Fibroblast of skin of back (primary cell): ENCODE measurements around the gene CBY2.
"Not testable (repeated sequence)": the region's sequence is repeated elsewhere in the genome, so short reads cannot be mapped to it uniquely, and the experiment has no call there.

Experiments
- DNase-seq: peaks from one replicate; pipeline ENCODE4 v3.0.0-alpha.2; 2013

CBY2 gene

GRCh38 chr13:45748941-45749759 lies 47.0 kb downstream of the CBY2 start:
- DNase-seq, result no peak

- no peak for DNase-seq
Measured at GRCh38 chr13:45750566-45750965, 48.4 kb downstream of the CBY2 start.

- DNase-seq, result no peak
Measured at GRCh38 chr13:45751885-45752284, 49.8 kb downstream of the CBY2 start.

DNA sequence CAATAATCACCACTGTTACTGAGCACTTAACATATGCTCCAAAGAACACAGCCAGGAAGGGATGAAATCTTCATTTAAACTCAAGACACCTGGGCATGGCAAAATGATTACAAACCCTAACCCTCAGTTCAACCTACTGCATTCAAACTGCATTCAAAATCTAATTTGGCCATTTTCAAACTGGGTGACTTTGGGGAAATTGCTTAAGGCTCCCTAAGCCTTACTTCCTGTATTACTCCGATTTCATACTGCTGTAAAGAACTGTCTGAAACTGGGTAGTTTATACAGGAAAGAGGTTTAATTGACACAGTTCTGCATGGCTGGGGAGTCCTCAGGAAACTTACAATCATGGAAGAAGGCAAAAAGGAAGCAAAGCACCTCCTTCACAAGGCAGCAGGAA lies 50.4 kb downstream of the CBY2 start:
- DNase-seq, result no peak

DNA sequence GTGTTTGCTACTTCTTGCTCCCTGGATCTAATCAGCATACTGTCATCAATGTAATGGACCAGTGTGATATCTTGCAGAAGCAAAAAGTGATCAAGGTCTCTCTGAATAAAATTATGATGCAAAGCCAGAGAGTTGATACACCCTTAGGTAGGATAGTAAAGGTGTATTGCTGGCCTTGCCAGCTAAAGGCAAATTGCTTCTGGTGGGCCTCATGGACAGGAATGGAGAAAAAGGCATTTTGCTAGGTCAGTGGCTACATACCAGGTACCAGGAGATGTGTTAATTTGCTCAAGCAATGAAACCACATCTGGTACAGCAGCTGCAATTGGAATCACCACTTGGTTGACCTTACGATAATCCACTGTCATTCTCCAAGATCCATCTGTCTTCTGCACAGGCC lies 54.4 kb downstream of the CBY2 start:
- DNase-seq, result not testable (repeated sequence)

DNA sequence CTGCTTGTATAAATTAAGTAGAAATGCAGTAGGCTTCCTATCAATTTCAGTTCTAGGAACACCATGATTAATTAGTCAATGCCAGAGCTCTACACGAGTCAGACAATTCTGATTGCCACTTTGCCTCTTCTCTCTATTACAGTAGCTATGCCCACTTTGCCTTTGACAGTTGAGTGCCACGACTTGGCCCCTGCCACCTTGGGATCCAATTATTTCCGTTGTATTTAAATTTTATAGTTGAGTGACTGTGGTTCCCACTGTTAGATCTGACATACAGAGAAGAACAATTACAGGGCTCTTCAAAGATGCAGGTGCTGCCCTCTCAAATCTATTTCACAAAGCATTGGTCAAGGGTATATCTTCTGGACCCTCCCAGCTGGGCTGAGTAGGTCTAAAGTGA lies 55.5 kb downstream of the CBY2 start:
- DNase-seq, result not testable (repeated sequence)

DNA sequence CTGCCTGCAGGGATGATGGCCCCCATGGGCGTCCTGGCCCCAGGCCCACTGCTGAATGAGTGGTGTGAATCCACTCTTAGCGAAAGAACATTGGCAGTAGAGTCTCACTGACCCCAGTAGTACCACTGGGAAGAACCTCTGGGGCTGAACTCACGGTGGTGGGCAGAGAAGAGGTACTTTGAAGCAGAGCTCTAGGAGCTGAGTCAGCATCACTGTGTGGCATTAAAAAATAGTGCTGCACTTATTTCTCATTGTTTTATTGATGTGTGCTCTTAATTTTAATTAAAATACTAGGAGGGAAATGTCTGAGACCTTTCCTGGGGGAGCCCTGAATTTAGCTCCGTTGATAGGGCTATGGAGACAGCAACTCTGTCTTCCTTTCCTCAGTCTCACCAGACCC lies 61.3 kb downstream of the CBY2 start:
- DNase-seq, result no peak
